Measurements from ENCODE around the gene TAF11.
A peak's percentile ranks its signal among the peaks of the same experiment; 100 is the strongest.

TAF11 gene

DNA sequence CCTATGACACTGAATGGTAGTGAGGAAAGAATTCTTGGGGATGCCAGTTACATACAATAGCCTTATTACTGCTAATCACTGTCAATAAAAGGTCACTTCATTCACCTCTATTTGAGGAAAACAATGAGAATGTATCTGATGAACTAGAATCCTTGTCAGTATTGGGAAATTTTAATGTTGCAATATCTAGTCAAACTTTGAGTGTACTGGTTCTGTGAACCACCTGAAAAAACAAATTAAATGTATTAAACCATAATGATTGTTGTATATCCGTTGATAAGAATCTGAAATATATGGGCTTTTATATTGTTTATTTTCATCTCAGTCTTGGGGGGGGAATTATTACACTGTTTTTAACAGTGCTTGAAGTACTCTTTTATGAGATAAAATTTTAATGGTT lies 10.6 kb downstream of the TAF11 start:
- TF ChIP-seq, protein P1, sequence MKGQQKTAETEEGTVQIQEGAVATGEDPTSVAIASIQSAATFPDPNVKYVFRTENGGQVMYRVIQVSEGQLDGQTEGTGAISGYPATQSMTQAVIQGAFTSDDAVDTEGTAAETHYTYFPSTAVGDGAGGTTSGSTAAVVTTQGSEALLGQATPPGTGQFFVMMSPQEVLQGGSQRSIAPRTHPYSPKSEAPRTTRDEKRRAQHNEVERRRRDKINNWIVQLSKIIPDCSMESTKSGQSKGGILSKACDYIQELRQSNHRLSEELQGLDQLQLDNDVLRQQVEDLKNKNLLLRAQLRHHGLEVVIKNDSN (IDR thresholded peaks at IDR 0.05): no peak
- TF ChIP-seq, protein P2, sequence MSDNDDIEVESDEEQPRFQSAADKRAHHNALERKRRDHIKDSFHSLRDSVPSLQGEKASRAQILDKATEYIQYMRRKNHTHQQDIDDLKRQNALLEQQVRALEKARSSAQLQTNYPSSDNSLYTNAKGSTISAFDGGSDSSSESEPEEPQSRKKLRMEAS (IDR thresholded peaks at IDR 0.05): no peak

DNA sequence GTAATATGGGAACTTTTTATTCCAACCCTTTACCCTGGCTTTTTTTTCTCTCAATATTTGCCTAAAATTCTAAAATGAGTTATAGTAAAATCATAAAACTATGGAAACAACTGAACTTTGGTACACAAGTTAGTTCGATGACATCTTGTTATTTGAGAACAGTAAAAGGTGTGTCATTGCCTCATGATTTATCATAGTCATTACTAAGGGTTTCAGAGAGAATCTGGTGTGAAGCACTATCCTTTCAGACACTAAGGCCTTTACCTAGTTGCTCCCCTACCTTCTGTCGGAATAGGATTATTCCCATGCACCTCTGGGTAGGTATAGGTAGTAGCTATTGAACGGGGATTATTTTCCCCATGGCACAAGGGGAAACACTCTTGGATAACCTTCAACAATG lies 11.4 kb downstream of the TAF11 start:
- TF ChIP-seq NFIC (IDR thresholded peaks at IDR 0.05) (no peak), TCF12 (IDR thresholded peaks at IDR 0.05; ENCODE audit: low read depth) (no peak), CEBPB (IDR thresholded peaks at IDR 0.05) (no peak), EGR1 (IDR thresholded peaks at IDR 0.05) (no peak), TEAD4 (IDR thresholded peaks at IDR 0.05) (no peak), CREB1 (IDR thresholded peaks at IDR 0.05; ENCODE audit: low read depth) (no peak), FOXM1 (IDR thresholded peaks at IDR 0.05; ENCODE audit: borderline replicate concordance, low read depth) (no peak)
- TF ChIP-seq, protein P1 (IDR thresholded peaks at IDR 0.05): no peak

DNA sequence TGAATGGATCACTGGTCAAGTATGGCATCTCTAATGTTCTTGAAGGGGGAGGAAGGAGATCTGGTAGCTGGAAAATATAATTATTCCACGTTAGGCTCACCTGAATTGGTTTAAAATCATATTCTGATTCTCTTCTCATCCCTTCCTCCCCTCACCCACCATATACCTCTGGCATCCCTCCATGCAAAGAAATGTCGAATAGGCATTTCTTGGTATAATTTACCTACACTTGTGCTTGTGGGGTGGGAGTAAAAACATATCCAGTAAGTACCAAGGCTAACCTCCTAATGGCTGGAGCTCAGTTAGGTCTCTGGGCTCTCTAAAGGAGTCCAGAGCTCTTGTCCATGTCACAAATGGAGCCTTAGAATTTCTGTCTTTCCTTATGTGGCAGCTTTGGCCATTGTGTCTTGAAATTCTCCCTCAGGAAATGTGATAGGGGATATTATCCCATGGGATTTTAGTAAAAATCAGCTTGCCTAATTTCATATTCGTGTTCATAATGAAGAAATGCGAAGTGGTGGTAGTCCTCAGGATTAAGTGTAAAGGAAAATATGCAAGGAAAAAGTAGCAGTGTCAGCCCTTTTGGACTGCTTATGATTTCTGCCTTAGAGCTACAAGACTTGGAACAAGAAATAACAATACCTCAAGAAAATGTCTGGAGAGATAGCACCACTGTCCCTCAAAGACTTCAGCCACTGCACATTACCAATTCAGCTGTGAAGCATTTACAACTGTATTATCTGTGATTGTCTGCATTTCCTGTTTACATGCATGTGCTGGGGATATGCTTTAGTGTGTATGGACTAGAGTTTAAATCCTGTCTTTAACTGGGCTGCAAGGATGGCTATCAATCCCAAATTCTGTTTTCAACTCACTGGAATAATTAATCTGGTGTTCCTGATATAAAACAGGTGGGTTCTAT lies 12.3 kb downstream of the TAF11 start:
- TF ChIP-seq ZBTB7A (IDR thresholded peaks at IDR 0.05; ENCODE audit: low read depth): no peak
- no peak for TF ChIP-seq EP300 (IDR thresholded peaks at IDR 0.05; ENCODE audit: borderline replicate concordance)
- no peak for TF ChIP-seq TCF12 (IDR thresholded peaks at IDR 0.05; ENCODE audit: low read depth)

DNA sequence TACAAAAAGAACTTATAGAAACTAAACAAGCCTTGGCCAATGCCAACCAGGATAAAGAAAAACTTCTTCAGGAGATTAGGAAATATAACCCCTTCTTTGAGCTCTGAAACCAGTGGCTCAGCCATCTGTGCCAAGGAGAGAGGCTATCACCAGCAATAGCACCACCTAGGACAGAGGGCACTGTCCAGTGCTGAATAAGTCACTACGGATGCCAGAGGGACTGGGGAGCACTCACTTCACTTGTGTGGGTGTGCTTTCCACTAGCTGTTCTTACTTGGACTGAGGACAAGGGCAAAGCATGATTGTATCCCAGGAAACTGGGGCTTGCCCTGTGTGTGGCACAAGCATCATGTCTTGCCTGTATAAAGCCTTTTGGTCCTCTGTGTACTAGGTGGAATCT lies 15.5 kb downstream of the TAF11 start:
- TF ChIP-seq, protein P2 (IDR thresholded peaks at IDR 0.05): no peak
- TF ChIP-seq, protein P3, sequence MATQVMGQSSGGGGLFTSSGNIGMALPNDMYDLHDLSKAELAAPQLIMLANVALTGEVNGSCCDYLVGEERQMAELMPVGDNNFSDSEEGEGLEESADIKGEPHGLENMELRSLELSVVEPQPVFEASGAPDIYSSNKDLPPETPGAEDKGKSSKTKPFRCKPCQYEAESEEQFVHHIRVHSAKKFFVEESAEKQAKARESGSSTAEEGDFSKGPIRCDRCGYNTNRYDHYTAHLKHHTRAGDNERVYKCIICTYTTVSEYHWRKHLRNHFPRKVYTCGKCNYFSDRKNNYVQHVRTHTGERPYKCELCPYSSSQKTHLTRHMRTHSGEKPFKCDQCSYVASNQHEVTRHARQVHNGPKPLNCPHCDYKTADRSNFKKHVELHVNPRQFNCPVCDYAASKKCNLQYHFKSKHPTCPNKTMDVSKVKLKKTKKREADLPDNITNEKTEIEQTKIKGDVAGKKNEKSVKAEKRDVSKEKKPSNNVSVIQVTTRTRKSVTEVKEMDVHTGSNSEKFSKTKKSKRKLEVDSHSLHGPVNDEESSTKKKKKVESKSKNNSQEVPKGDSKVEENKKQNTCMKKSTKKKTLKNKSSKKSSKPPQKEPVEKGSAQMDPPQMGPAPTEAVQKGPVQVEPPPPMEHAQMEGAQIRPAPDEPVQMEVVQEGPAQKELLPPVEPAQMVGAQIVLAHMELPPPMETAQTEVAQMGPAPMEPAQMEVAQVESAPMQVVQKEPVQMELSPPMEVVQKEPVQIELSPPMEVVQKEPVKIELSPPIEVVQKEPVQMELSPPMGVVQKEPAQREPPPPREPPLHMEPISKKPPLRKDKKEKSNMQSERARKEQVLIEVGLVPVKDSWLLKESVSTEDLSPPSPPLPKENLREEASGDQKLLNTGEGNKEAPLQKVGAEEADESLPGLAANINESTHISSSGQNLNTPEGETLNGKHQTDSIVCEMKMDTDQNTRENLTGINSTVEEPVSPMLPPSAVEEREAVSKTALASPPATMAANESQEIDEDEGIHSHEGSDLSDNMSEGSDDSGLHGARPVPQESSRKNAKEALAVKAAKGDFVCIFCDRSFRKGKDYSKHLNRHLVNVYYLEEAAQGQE (IDR thresholded peaks at IDR 0.05; ENCODE audit: low read depth): peak; percentile 80

DNA sequence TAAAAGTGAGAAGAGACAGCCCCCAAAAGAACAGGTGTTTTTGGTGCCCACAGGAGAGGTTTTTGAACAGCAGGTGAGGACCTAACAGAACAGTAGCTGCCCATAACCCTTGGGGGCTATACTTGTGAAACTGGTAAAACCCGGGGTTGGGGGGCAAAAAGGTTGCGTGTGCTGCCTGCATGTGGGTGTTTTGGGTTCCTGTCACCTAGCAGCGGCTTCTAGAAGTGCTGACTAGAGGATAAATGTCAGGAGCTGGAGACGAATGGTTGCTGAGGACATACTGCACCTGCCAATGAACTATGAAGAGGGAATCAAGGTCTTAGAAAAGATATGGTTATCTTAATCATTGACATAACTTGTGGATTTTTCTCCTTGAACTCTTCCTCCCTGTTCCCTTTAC lies 16.0 kb downstream of the TAF11 start:
- no peak for TF ChIP-seq TCF12 (IDR thresholded peaks at IDR 0.05; ENCODE audit: low read depth)
- no peak for TF ChIP-seq FOXM1 (IDR thresholded peaks at IDR 0.05; ENCODE audit: borderline replicate concordance, low read depth)
- TF ChIP-seq, protein P1 (IDR thresholded peaks at IDR 0.05): no peak
- TF ChIP-seq CREB1 (IDR thresholded peaks at IDR 0.05; ENCODE audit: low read depth): no peak
- TF ChIP-seq TEAD4 (IDR thresholded peaks at IDR 0.05): no peak
- no peak for TF ChIP-seq EGR1 (IDR thresholded peaks at IDR 0.05)
- TF ChIP-seq, protein P2 (IDR thresholded peaks at IDR 0.05): no peak
- TF ChIP-seq EP300 (IDR thresholded peaks at IDR 0.05; ENCODE audit: borderline replicate concordance): no peak
- TF ChIP-seq TAF1 (IDR thresholded peaks at IDR 0.05; ENCODE audit: low read depth): no peak
- TF ChIP-seq NFIC (IDR thresholded peaks at IDR 0.05): no peak
- TF ChIP-seq, protein P3 (IDR thresholded peaks at IDR 0.05; ENCODE audit: low read depth): no peak
- no peak for TF ChIP-seq CEBPB (IDR thresholded peaks at IDR 0.05)
- TF ChIP-seq YY1 (IDR thresholded peaks at IDR 0.05; ENCODE audit: low read depth): no peak
- TF ChIP-seq RAD21 (IDR thresholded peaks at IDR 0.05; ENCODE audit: low read depth): no peak
- no peak for TF ChIP-seq ZBTB7A (IDR thresholded peaks at IDR 0.05; ENCODE audit: low read depth)

DNA sequence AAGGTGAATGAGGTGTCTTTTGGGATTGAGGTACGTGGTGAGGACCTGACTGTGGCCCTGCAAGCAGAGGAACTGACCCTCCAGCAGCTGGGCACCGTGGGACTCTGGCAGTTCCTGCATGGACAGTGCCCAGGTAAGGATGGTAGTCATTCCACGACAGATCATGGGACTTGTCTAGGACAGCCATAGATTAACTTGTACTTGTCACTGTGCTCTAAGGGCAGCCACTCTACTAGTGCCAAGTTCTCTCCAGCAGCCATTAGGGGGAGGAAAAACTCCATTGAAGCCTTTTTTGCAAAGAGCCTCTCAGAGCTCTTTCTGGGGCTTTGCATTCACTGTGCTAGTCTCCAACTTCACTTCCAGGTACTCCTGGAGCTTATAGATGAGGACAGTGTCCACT lies 20.4 kb downstream of the TAF11 start:
- TF ChIP-seq CREB1 (IDR thresholded peaks at IDR 0.05; ENCODE audit: low read depth) (no peak), CEBPB (IDR thresholded peaks at IDR 0.05) (no peak), TEAD4 (IDR thresholded peaks at IDR 0.05) (no peak), FOXM1 (IDR thresholded peaks at IDR 0.05; ENCODE audit: borderline replicate concordance, low read depth) (no peak), RAD21 (IDR thresholded peaks at IDR 0.05; ENCODE audit: low read depth) (no peak), EP300 (IDR thresholded peaks at IDR 0.05; ENCODE audit: borderline replicate concordance) (no peak), TCF12 (IDR thresholded peaks at IDR 0.05; ENCODE audit: low read depth) (no peak)
- TF ChIP-seq, protein P2 (IDR thresholded peaks at IDR 0.05): no peak
- TF ChIP-seq, protein P3 (IDR thresholded peaks at IDR 0.05; ENCODE audit: low read depth): no peak

Data from Ishikawa (cell line).